NCI-H446 treated with DMSO at 0.1 percent for 48 hours (cell line): Measurements from ENCODE around the gene CHD1.

ENCODE experiments used
- DNase-seq: peaks from one replicate; lab custom pipeline; 2025; lab: John Stamatoyannopoulos, UW

The CHD1 gene

GRCh38 chr5:98935206-98935605 lies 6.4 kb upstream of the CHD1 start:
- DNase-seq, result no peak

GRCh38 chr5:98934546-98934945 lies 5.7 kb upstream of the CHD1 start:
- no peak for DNase-seq

- no peak for DNase-seq
Measured at GRCh38 chr5:98933445-98934072, 4.8 kb upstream of the CHD1 start.

- no peak for DNase-seq
Measured at GRCh38 chr5:98930972-98931762, 2.4 kb upstream of the CHD1 start.

GRCh38 chr5:98929710-98930298 lies 997 bp upstream of the CHD1 start:
- no peak for DNase-seq

- peak; percentile 37 for DNase-seq
Measured at GRCh38 chr5:98927989-98928872, 576 bp downstream of the CHD1 start.

- DNase-seq, result peak; percentile 12
Measured at GRCh38 chr5:98927242-98927988, 1.4 kb downstream of the CHD1 start.

- DNase-seq, result no peak
Measured at GRCh38 chr5:98923966-98924365, 4.8 kb downstream of the CHD1 start.

- DNase-seq, result no peak
Measured at GRCh38 chr5:98921947-98922505, 6.8 kb downstream of the CHD1 start.

GRCh38 chr5:98917433-98917832 lies 11.4 kb downstream of the CHD1 start:
- no peak for DNase-seq

- no peak for DNase-seq
Measured at GRCh38 chr5:98916540-98916939, 12.3 kb downstream of the CHD1 start.

- DNase-seq, result no peak
Measured at GRCh38 chr5:98913911-98914310, 14.9 kb downstream of the CHD1 start.

- no peak for DNase-seq
Measured at GRCh38 chr5:98911280-98912040, 17.3 kb downstream of the CHD1 start.

- DNase-seq, result no peak
Measured at GRCh38 chr5:98909363-98909762, 19.4 kb downstream of the CHD1 start.

- no peak for DNase-seq
Measured at GRCh38 chr5:98907951-98908350, 20.9 kb downstream of the CHD1 start.

GRCh38 chr5:98906756-98907355 lies 22.0 kb downstream of the CHD1 start:
- no peak for DNase-seq

GRCh38 chr5:98905857-98906688 lies 22.7 kb downstream of the CHD1 start:
- peak; percentile 13 for DNase-seq

- DNase-seq, result no peak
Measured at GRCh38 chr5:98904780-98905179, 24.0 kb downstream of the CHD1 start.

- DNase-seq, result no peak
Measured at GRCh38 chr5:98902733-98903132, 26.1 kb downstream of the CHD1 start.
